ENCODE data around the gene CHD5.

DNA sequence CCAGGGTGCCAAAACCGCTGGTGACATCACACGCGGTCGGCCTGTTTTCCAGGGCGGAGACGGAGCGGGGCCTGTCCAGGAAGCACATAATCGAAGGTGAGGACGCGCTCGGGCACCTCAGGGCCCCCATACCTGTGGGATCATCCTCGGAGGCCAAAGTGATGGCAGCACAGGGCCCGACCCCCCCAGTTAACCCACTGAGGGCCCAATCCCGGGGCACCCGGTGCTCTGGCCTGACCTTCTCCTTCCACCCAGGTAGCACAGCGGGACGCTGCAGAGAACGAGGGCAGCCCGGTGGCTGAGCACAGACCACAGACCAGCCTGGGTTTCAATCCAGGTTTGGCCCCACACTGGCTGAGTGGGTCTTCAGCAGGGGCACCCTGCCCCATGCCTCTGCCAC lies 91.2 kb downstream of the CHD5 start:
- TF ChIP-seq, protein P1, sequence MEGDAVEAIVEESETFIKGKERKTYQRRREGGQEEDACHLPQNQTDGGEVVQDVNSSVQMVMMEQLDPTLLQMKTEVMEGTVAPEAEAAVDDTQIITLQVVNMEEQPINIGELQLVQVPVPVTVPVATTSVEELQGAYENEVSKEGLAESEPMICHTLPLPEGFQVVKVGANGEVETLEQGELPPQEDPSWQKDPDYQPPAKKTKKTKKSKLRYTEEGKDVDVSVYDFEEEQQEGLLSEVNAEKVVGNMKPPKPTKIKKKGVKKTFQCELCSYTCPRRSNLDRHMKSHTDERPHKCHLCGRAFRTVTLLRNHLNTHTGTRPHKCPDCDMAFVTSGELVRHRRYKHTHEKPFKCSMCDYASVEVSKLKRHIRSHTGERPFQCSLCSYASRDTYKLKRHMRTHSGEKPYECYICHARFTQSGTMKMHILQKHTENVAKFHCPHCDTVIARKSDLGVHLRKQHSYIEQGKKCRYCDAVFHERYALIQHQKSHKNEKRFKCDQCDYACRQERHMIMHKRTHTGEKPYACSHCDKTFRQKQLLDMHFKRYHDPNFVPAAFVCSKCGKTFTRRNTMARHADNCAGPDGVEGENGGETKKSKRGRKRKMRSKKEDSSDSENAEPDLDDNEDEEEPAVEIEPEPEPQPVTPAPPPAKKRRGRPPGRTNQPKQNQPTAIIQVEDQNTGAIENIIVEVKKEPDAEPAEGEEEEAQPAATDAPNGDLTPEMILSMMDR (IDR thresholded peaks at IDR 0.05): no peak
- TF ChIP-seq POLR2A (IDR thresholded peaks at IDR 0.05): no peak

Data from adrenal gland (tissue), 5 donors.